Measurements from ENCODE around the gene BCL2L11. TPM values are rescaled to one million over a fixed set of nuclear protein-coding genes. Genes with fewer than 3 reads are reported as not detected.

The BCL2L11 gene
- total RNA-seq, 1 donor from 2014 or later: 3.5 TPM

GRCh38 chr2:111190816-111191540 is 70.3 kb downstream of the BCL2L11 start:
- TF ChIP-seq CTCF (conservative IDR thresholded peaks at IDR 0.05; ENCODE audit: low read depth, low read length): no peak
- H3K4me3 ChIP-seq (ENCODE audit: low read depth, low read length): no peak overlapping the region
- no peak for DNase-seq (ENCODE audit: low read depth)

GRCh38 chr2:111191877-111192276 is 71.2 kb downstream of the BCL2L11 start:
- DNase-seq (ENCODE audit: low read depth): no peak
- no peak for TF ChIP-seq CTCF (conservative IDR thresholded peaks at IDR 0.05; ENCODE audit: low read depth, low read length)
- H3K4me3 ChIP-seq (ENCODE audit: low read depth, low read length): no peak overlapping the region

GRCh38 chr2:111192776-111193368 is 72.2 kb downstream of the BCL2L11 start:
- no peak overlapping the region for H3K4me3 ChIP-seq (ENCODE audit: low read depth, low read length)
- DNase-seq (ENCODE audit: low read depth): no peak
- no peak for TF ChIP-seq CTCF (conservative IDR thresholded peaks at IDR 0.05; ENCODE audit: low read depth, low read length)

- no peak for TF ChIP-seq CTCF (conservative IDR thresholded peaks at IDR 0.05; ENCODE audit: low read depth, low read length)
- H3K4me3 ChIP-seq (ENCODE audit: low read depth, low read length): no peak overlapping the region
- no peak for DNase-seq (ENCODE audit: low read depth)
These were observed 74.3 kb downstream of the BCL2L11 start for GRCh38 chr2:111194835-111195621.

GRCh38 chr2:111196435-111196834 is 75.7 kb downstream of the BCL2L11 start:
- TF ChIP-seq CTCF (conservative IDR thresholded peaks at IDR 0.05; ENCODE audit: low read depth, low read length): no peak
- no peak overlapping the region for H3K4me3 ChIP-seq (ENCODE audit: low read depth, low read length)
- DNase-seq (ENCODE audit: low read depth): no peak

- TF ChIP-seq CTCF (conservative IDR thresholded peaks at IDR 0.05; ENCODE audit: low read depth, low read length): no peak
- no peak overlapping the region for H3K4me3 ChIP-seq (ENCODE audit: low read depth, low read length)
- no peak for DNase-seq (ENCODE audit: low read depth)
These were observed 78.0 kb downstream of the BCL2L11 start for GRCh38 chr2:111198701-111199100.

Data from epithelial cell of proximal tubule (primary cell).